GM12878 (cell line): ENCODE results near the gene TUBA3C. TPM values are rescaled to one million over a fixed set of nuclear protein-coding genes. Genes with fewer than 3 reads are reported as not detected.

Experiments
- ATAC-seq: fragments of 200-7000 bp; cut with Tn5 transposase; 3 replicates; pipeline ENCODE4 v1.9.1; 2020; ENCODE audit warnings: mild to moderate bottlenecking, moderate library complexity
- BruUV-seq: library from RNA; stranded (reverse); fragments of 400-500 nt; replicated peaks from 2 replicates; lab custom pipeline; 2021; lab: Mats Ljungman, UMichigan
- CTCF ChIA-PET: fragments of 300-600 bp; sonication (Branson Sonifier 250); formaldehyde crosslinking; extraction: SDS; loops from one replicate; lab custom pipeline; 2021; ENCODE audit warnings: inconsistent platforms; lab: Yijun Ruan, JAX
- POLR2A ChIA-PET: fragments of 350-600 bp; formaldehyde crosslinking; extraction: SDS; loops from one replicate; lab custom pipeline; 2021; ENCODE audit warnings: inconsistent platforms; lab: Charles Lee
- RAD21 ChIA-PET: fragments of 300-600 bp; sonication (Branson Sonifier 250); formaldehyde crosslinking; loops from one replicate; lab custom pipeline; 2023; ENCODE audit warnings: antibody characterized with exemption; ENCODE audit not compliant: unreplicated experiment; lab: Charles Lee
- SMC1A ChIA-PET: fragments of 300-600 bp; sonication (Branson Sonifier 250); formaldehyde crosslinking; loops from one replicate; lab custom pipeline; 2023; ENCODE audit not compliant: unreplicated experiment, uncharacterized antibody; lab: Charles Lee
- DNase-seq: peaks from one replicate; pipeline ENCODE4 v3.0.0-alpha.2; 2011; ENCODE audit warnings: low read depth, low spot score
- FAIRE-seq: peaks from 3 replicates; lab custom pipeline; 2011; peaks lifted over from hg19 to GRCh38; lab: Jason Lieb, UNC
- H2AFZ ChIP-seq: 2 replicates; pipeline ENCODE4 v1.6.0; 2011; ENCODE audit warnings: low read depth, low read length, control low read depth; ENCODE audit not compliant: control insufficient read depth
- H3K27ac ChIP-seq: 2 replicates; pipeline ENCODE4 v1.5.1; 2011; ENCODE audit warnings: control low read depth; ENCODE audit not compliant: control insufficient read depth, insufficient read depth
- H3K27me3 ChIP-seq, 2 experiments: replicated peaks in 1 of 2; 2 replicates each; pipeline versions ENCODE4 v1.6.0 to v1.6.1; 2011; ENCODE audit warnings: low read length in 1 of 2; ENCODE audit not compliant: control insufficient read depth in 2 of 2, insufficient read depth in 2 of 2
- H3K36me3 ChIP-seq, 2 experiments: 2 replicates each; pipeline ENCODE4 v1.5.1; 2011; ENCODE audit warnings: low read length in 1 of 2; ENCODE audit not compliant: control insufficient read depth in 2 of 2, insufficient read depth in 2 of 2
- H3K4me1 ChIP-seq: 2 replicates; pipeline ENCODE4 v1.6.1; 2011; ENCODE audit warnings: mild to moderate bottlenecking, low read length, moderate library complexity, mixed read lengths; ENCODE audit not compliant: control insufficient read depth, insufficient read depth
- H3K4me2 ChIP-seq: 2 replicates; pipeline ENCODE4 v1.6.0; 2011; ENCODE audit warnings: control low read depth; ENCODE audit not compliant: control insufficient read depth, insufficient read depth
- H3K4me3 ChIP-seq: fragments of 200-600 bp; sonication (generic); 2 replicates; pipeline ENCODE4 v1.5.1; 2016
- H3K79me2 ChIP-seq: 2 replicates; pipeline ENCODE4 v1.6.0; 2011; ENCODE audit warnings: low read length; ENCODE audit not compliant: control insufficient read depth, insufficient read depth
- H3K9ac ChIP-seq: 2 replicates; pipeline ENCODE4 v1.8.0; 2011; ENCODE audit warnings: low read length, control low read depth, mixed read lengths; ENCODE audit not compliant: control insufficient read depth, insufficient read depth
- H3K9me3 ChIP-seq: replicated peaks from 3 replicates; pipeline ENCODE4 v1.5.1; 2011; ENCODE audit warnings: mild to moderate bottlenecking, low read length; ENCODE audit not compliant: control insufficient read depth, insufficient read depth
- H4K20me1 ChIP-seq: 2 replicates; pipeline ENCODE4 v1.6.0; 2011; ENCODE audit not compliant: control insufficient read depth, insufficient read depth
- ATF7 ChIP-seq: fragments of 450-650 bp; IDR thresholded peaks from 2 replicates; pipeline ENCODE4 v1.6.1; 2016; ENCODE audit warnings: low read depth, mild to moderate bottlenecking
- BCL3 ChIP-seq: IDR thresholded peaks from 2 replicates; pipeline ENCODE4 v1.6.1; 2011; ENCODE audit warnings: borderline replicate concordance, low read depth, mild to moderate bottlenecking, moderate library complexity, low read length; ENCODE audit not compliant: insufficient read depth, poor library complexity, severe bottlenecking
- CBX5 ChIP-seq: sonication (generic); IDR thresholded peaks from 2 replicates; pipeline ENCODE4 v1.6.1; 2016; ENCODE audit warnings: low read depth, moderate library complexity, mild to moderate bottlenecking, inconsistent platforms
- IKZF1 ChIP-seq: fragments of 450-650 bp; conservative IDR thresholded peaks from 2 replicates; pipeline ENCODE4 v1.6.1; 2017; ENCODE audit warnings: antibody characterized with exemption, mild to moderate bottlenecking
- IRF4 ChIP-seq: IDR thresholded peaks from 2 replicates; pipeline ENCODE4 v1.6.1; 2011; ENCODE audit warnings: low read depth, low read length
- JUNB ChIP-seq: IDR thresholded peaks from 2 replicates; pipeline ENCODE4 v1.6.1; 2016; ENCODE audit warnings: antibody characterized with exemption, mild to moderate bottlenecking
- NFYA ChIP-seq: IDR thresholded peaks from 2 replicates; pipeline ENCODE4 v1.6.1; 2011; ENCODE audit warnings: low read depth, mild to moderate bottlenecking, low read length, improper control_type of control experiment, borderline replicate concordance
- POLR2AphosphoS5 ChIP-seq: IDR thresholded peaks from 2 replicates; pipeline ENCODE4 v1.6.1; 2011; ENCODE audit warnings: mild to moderate bottlenecking, low read length, inconsistent platforms
- RAD51 ChIP-seq: fragments of 450-650 bp; IDR thresholded peaks from 2 replicates; pipeline ENCODE4 v1.6.1; 2016; ENCODE audit warnings: moderate library complexity, mild to moderate bottlenecking, inconsistent platforms
- SIN3A ChIP-seq: IDR thresholded peaks from 2 replicates; pipeline ENCODE4 v1.6.1; 2012; ENCODE audit warnings: low read depth, low read length, improper control_type of control experiment
- SRF ChIP-seq, 2 experiments: IDR thresholded peaks; 2 replicates each; pipeline ENCODE4 v1.6.1; 2011; ENCODE audit warnings: low read depth in 2 of 2, low read length in 2 of 2, mild to moderate bottlenecking in 1 of 2, moderate library complexity in 1 of 2
- TCF7 ChIP-seq: IDR thresholded peaks from 2 replicates; pipeline ENCODE4 v1.6.1; 2014; ENCODE audit warnings: antibody characterized with exemption, borderline replicate concordance
- ZBTB4 ChIP-seq: fragments of 450-650 bp; formaldehyde crosslinking; IDR thresholded peaks from 2 replicates; pipeline ENCODE4 v1.4.0; 2022; ENCODE audit warnings: mild to moderate bottlenecking, moderate library complexity
- ZNF274 ChIP-seq: IDR thresholded peaks from one replicate; pipeline ENCODE4 v1.8.0; 2011; ENCODE audit not compliant: insufficient read length, insufficient read depth
- WGBS: methylation state at CpG from one replicate; pipeline ENCODE4 v1.1.6; 2016; ENCODE audit warnings: low lambda C conversion rate; ENCODE audit not compliant: insufficient replicate concordance, insufficient coverage; ENCODE audit errors: missing lambda C conversion rate; 5-methylcytosine and 5-hydroxymethylcytosine counted together
- in situ Hi-C: fragments of 300-500 bp; cut with MboI; formaldehyde crosslinking; loops from 9 replicates; pipeline ENCODE4 v1.14.3; 2018; ENCODE audit warnings: mixed read lengths
- intact Hi-C: fragments of 100-400 bp; cut with micrococcal nuclease; formaldehyde crosslinking; loops from one replicate; pipeline ENCODE4 v1.14.2; 2022; ENCODE audit not compliant: unreplicated experiment
- polyA plus RNA-seq, 11 experiments: library from polyadenylated mRNA; depleted of rRNA in 4 of 11; unstranded in 6 of 11; stranded (reverse) in 5 of 11; fragments of >200 nt; fragmentation: Nextera tagmentation in 4 of 11; fragmentation: Illumina TruSeq in 1 of 11; extraction: Ambion mirVana in 4 of 11; extraction: Trizol in 1 of 11; gene quantifications; 1 replicate in 1 of 11; 2 replicates in 10 of 11; pipeline versions ENCODE4 v1.2.1 to v1.2.3, GENCODE V29; 2011 to 2016; ENCODE audit warnings: inconsistent platforms in 2 of 11, missing spikeins in 2 of 11, low read depth in 1 of 11
- total RNA-seq, 4 experiments: library from RNA; depleted of rRNA in 3 of 4; stranded (reverse); fragments of >200 nt in 3 of 4; fragmentation: Illumina TruSeq in 1 of 4; extraction: Trizol in 1 of 4; gene quantifications; 2 replicates each; pipeline versions ENCODE4 v1.2.1 to v1.2.3, GENCODE V29; 2013 to 2021
- TF ChIP-seq, protein P1 (sequence below): IDR thresholded peaks from 2 replicates; pipeline ENCODE4 v1.6.1; 2012; ENCODE audit warnings: low read length, inconsistent platforms
- TF ChIP-seq, protein P2 (sequence below), 3 experiments: IDR thresholded peaks in 2 of 3; conservative IDR thresholded peaks in 1 of 3; 2 replicates each; pipeline ENCODE4 v1.5.1; 2011; ENCODE audit warnings: low read depth in 3 of 3, low read length in 3 of 3, mild to moderate bottlenecking in 3 of 3, control low read depth in 2 of 3, moderate library complexity in 2 of 3, inconsistent platforms in 1 of 3, mixed read lengths in 1 of 3; ENCODE audit not compliant: control insufficient read depth in 2 of 3, insufficient read depth in 1 of 3; ENCODE audit errors: extremely low read depth in 1 of 3

The TUBA3C gene
- total and polyA plus RNA-seq, 10 of the 15 experiments (the other 5 are each of a cell fraction or from before 2014, with no cell fraction given), result 0.04 to 4.5 (median 0.31) TPM; not detected in 5

- TF ChIP-seq SIN3A (no peak), IRF4 (no peak), BCL3 (no peak), RAD51 (no peak)
- TF ChIP-seq, protein P1, sequence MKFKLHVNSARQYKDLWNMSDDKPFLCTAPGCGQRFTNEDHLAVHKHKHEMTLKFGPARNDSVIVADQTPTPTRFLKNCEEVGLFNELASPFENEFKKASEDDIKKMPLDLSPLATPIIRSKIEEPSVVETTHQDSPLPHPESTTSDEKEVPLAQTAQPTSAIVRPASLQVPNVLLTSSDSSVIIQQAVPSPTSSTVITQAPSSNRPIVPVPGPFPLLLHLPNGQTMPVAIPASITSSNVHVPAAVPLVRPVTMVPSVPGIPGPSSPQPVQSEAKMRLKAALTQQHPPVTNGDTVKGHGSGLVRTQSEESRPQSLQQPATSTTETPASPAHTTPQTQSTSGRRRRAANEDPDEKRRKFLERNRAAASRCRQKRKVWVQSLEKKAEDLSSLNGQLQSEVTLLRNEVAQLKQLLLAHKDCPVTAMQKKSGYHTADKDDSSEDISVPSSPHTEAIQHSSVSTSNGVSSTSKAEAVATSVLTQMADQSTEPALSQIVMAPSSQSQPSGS, result no peak
These were observed 9.5 kb downstream of the TUBA3C start (continued) for GRCh38 chr13:19172007-19172646.

GRCh38 chr13:19171563-19171962 is 10.1 kb downstream of the TUBA3C start:
- no peak overlapping the region for H3K27ac ChIP-seq
- POLR2A ChIA-PET, result interaction anchor here (0.6 kb wide), 1 partner anchor 26 kb away, joined by 3 read pairs; no protein-coding TSS in a partner anchor
- ATAC-seq, result no peak
- 29% methylated on average over 7 of the region's 7 CpGs for WGBS
- H2AFZ ChIP-seq, result no peak overlapping the region
- H4K20me1 ChIP-seq, result no peaks in the 10 kb centered on the region
- no peaks in the 10 kb centered on the region; the same call in 2 of the 3 replicates for H3K9me3 ChIP-seq
- no peak for FAIRE-seq
- CTCF ChIA-PET, result no interaction called here
- H3K4me2 ChIP-seq, result no peak overlapping the region
- no peaks in the 10 kb centered on the region for H3K36me3 ChIP-seq
- no peak for DNase-seq
- SMC1A ChIA-PET, result no interaction called here
- in situ Hi-C loops, result no loop called here
- RAD21 ChIA-PET, result no interaction called here
- H3K9ac ChIP-seq, result no peak overlapping the region
- intact Hi-C loops, result no loop called here
- no peaks in the 10 kb centered on the region for H3K4me1 ChIP-seq
- BruUV-seq, result no TSS peak
- H3K4me3 ChIP-seq, result no peak overlapping the region
- no peaks in the 10 kb centered on the region for H3K27me3 ChIP-seq
- no peaks in the 10 kb centered on the region for H3K79me2 ChIP-seq
- TF ChIP-seq JUNB (no peak), NFYA (no peak), POLR2AphosphoS5 (no peak), ATF7 (no peak), SRF (IDR thresholded peaks at IDR 0.05; ENCODE audit: low read depth in 2 of 2, low read length in 2 of 2) (no peak), ZBTB4 (CRISPR knock-in tag) (no peak), ZNF274 (no peak), CBX5 (no peak), IKZF1 (no peak), RAD51 (no peak), TCF7 (no peak)
- TF ChIP-seq, protein P2, sequence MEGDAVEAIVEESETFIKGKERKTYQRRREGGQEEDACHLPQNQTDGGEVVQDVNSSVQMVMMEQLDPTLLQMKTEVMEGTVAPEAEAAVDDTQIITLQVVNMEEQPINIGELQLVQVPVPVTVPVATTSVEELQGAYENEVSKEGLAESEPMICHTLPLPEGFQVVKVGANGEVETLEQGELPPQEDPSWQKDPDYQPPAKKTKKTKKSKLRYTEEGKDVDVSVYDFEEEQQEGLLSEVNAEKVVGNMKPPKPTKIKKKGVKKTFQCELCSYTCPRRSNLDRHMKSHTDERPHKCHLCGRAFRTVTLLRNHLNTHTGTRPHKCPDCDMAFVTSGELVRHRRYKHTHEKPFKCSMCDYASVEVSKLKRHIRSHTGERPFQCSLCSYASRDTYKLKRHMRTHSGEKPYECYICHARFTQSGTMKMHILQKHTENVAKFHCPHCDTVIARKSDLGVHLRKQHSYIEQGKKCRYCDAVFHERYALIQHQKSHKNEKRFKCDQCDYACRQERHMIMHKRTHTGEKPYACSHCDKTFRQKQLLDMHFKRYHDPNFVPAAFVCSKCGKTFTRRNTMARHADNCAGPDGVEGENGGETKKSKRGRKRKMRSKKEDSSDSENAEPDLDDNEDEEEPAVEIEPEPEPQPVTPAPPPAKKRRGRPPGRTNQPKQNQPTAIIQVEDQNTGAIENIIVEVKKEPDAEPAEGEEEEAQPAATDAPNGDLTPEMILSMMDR (IDR thresholded peaks at IDR 0.05 in 2 of 3, conservative IDR thresholded peaks at IDR 0.05 in 1 of 3; ENCODE audit: control insufficient read depth in 2 of 3, extremely low read depth in 1 of 3, insufficient read depth in 1 of 3, low read depth in 3 of 3, low read length in 3 of 3), result no peak
